ENCODE results near the gene XPO6. TPM values are rescaled to one million over a fixed set of nuclear protein-coding genes. Genes with fewer than 3 reads are reported as not detected.

Gene XPO6
- total RNA-seq, 2 donors from 2014 or later, result 17.9 to 29.8 TPM

DNA sequence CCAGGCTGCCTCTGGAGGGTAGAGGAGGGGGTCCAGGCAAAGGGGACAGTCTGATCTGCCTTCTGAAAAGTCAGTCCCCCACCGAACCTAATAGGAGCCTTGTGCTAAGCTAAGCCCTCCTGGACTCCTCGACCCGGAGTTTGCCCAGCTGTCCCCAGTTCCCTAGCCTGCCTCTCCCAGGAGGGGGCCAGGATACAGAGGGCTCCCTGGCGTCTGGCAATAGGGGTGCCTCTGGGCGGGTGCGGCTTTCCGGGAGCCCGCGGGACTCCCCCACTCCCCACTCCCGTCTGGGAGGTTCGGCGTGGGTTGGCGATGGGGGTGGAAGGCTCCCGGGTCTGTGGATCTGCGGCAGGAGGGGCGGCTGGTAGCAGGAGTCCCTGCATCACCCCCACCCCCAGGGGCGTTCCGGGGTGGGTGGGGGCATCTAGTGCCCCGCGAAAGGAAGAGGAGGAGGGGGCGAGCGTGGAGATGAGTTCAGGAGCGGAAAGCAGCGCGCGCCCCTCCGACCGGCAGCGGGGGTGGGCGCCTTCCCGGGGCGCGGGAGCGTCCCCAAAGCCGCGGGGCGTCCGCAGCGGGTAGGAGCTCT is 149.4 kb downstream of the XPO6 start:
- peaks cover 0 to 7% of the 10 kb centered on the region in 2 donors for H3K27me3 ChIP-seq
- peak overlapping the region in 1 of 2 donors; percentile 23 for H3K27ac ChIP-seq
- DNase-seq (ENCODE audit: low spot score), result no peak
- H3K4me1 ChIP-seq, result peaks cover 0 to 9% of the 10 kb centered on the region in 2 donors
- no peaks in the 10 kb centered on the region for H3K9me3 ChIP-seq
- no peaks in the 10 kb centered on the region for H3K36me3 ChIP-seq
- TF ChIP-seq, protein P1, sequence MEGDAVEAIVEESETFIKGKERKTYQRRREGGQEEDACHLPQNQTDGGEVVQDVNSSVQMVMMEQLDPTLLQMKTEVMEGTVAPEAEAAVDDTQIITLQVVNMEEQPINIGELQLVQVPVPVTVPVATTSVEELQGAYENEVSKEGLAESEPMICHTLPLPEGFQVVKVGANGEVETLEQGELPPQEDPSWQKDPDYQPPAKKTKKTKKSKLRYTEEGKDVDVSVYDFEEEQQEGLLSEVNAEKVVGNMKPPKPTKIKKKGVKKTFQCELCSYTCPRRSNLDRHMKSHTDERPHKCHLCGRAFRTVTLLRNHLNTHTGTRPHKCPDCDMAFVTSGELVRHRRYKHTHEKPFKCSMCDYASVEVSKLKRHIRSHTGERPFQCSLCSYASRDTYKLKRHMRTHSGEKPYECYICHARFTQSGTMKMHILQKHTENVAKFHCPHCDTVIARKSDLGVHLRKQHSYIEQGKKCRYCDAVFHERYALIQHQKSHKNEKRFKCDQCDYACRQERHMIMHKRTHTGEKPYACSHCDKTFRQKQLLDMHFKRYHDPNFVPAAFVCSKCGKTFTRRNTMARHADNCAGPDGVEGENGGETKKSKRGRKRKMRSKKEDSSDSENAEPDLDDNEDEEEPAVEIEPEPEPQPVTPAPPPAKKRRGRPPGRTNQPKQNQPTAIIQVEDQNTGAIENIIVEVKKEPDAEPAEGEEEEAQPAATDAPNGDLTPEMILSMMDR (IDR thresholded peaks at IDR 0.05), result no peak
- peak overlapping the region; percentile 48 to 53 for H3K4me3 ChIP-seq

DNA sequence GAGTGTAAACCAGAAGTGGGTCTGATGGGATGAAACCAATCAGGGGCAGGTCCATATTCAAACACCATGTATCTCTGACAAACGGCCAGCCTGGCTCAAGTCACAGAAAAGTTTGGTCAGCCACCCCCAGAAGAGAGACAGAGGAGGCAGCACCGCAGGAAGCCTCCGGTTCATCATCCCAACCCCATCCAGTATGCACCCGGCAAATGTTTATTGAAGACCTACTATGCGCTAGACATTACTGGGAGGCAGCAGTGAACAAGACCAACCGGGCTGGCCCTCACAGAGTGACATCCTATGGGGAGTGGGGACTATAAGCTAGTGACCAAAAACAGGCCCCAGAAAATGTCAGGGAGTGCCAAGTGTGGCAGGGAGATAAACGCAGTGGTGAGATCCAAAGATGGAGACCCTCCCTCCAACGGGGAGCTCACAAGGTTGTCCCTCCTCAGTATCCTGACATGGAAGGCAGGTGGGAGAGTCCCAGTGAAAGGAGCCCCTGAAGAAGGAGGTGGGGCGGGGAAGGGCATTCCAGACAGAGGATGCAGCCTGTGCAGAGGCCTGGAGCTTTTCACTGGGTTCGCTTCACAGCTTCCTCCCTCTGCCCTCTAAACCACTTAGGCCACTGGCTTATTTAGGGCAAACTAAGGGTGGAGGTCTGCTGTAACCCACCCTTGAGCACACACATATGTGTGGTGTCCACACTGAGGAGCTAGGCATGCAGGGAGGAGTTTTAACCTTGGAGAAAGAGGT is 150.2 kb downstream of the XPO6 start:
- Histone ChIP-seq H3K27ac (peak overlapping the region in 1 of 2 donors; percentile 23), H3K27me3 (peaks cover 0 to 7% of the 10 kb centered on the region in 2 donors), H3K4me3 (peak overlapping the region; percentile 48 to 53), H3K4me1 (peaks cover 0 to 7% of the 10 kb centered on the region in 2 donors), H3K36me3 (no peaks in the 10 kb centered on the region), H3K9me3 (no peaks in the 10 kb centered on the region)
- TF ChIP-seq, protein P1 (IDR thresholded peaks at IDR 0.05), result no peak
- no peak for DNase-seq (ENCODE audit: low spot score)

DNA sequence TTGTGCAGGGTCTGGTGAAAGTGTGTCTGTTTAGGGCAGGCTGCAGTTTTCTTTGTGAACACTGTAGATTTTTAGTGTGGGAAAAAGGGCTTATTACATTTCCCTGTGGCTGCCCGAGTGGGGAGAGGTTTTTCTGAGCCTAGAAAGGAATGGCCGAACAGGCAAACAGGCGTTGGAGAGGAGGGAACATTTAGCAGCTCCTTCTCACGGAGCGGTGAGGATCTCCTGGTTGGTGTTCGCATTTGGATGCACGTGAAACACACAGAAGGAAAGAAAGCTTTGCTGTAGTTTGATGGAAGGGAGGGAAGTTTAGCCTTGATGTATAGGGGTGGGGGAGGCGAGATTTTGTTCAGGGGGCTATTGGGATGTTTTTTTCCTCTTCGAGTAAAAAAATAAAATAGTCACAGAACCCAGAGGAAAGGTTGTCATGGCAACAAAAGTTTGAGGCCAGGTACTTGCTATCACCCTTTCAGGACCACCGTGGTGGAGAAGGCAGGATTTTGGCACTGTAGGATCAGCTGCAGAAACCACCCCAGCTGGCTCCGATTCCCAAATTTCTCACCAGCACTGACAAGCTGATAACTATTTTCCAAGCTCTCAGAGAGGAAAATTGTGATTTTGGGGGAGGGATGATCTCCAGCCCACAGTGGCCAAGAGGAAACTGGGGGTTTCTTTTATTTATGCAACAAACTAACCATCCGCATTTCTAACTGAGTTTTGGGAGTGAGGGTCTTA is 151.8 kb downstream of the XPO6 start:
- Histone ChIP-seq H3K4me1 (peaks cover 0 to 7% of the 10 kb centered on the region in 2 donors), H3K27ac (no peak overlapping the region), H3K4me3 (no peak overlapping the region), H3K36me3 (no peaks in the 10 kb centered on the region), H3K27me3 (peaks cover 0 to 7% of the 10 kb centered on the region in 2 donors), H3K9me3 (no peaks in the 10 kb centered on the region)
- DNase-seq (ENCODE audit: low spot score), result no peak
- TF ChIP-seq, protein P1 (IDR thresholded peaks at IDR 0.05), result no peak

DNA sequence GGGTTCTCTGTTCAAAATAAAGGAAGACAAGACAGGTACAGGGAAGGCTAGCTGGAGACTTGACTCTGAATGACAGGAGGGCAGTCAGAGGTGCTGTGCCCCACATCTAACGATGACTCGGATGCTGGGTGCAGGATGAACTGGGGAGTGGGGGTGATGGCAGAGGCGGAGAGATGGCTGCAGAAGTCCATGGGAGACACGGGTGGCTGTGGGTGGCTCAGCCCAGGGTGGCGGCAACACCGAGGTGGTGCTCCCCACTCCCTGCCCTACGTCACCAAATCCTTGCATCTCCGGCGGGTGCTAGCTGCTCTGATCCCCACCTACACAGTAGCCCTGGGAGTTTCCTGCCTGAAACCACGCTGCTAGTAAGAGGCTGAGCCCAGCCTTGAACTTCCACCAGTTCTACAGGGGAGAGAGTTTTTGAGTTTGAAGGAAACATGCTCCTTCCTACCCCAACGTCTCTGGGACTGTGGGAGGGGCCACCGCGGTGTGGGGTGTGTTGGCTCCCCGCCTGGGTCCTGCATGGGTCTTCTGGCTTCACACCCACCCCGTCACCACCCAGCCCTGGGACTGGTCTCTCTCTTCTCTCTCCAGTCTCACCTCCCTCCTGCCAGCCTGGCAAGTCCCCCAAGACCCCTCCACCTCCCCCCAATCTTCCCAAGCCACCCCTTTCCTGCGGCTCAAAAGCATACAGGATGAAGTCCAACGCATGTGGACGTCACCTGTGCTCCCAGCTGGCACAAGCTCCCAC is 152.8 kb downstream of the XPO6 start:
- peaks cover 0 to 7% of the 10 kb centered on the region in 2 donors for H3K27me3 ChIP-seq
- H3K36me3 ChIP-seq, result no peaks in the 10 kb centered on the region
- H3K4me3 ChIP-seq, result no peak overlapping the region
- no peaks in the 10 kb centered on the region for H3K9me3 ChIP-seq
- DNase-seq (ENCODE audit: low spot score), result no peak
- TF ChIP-seq, protein P1 (IDR thresholded peaks at IDR 0.05), result no peak
- H3K4me1 ChIP-seq, result peaks cover 0 to 7% of the 10 kb centered on the region in 2 donors
- H3K27ac ChIP-seq, result no peak overlapping the region

DNA sequence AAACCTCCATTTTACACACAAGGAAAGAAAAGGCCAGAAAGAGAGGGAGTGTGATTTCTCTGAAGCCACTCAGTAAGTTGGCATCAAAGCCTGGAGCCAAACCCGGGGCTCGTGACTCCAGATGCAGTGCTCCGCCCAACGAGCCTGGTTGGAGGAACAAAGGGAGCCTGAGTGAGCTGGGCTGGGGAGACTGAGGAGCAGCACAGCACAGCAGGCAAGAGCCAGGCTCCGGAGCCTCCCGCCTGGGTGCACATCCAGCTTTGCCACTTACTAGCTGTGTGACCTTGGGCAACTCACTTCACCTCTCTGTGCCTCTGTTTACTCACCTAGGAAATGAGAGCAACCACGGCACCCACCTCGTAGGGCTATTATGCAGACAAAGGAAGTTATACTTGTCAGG is 153.8 kb downstream of the XPO6 start:
- H3K36me3 ChIP-seq, result no peaks in the 10 kb centered on the region
- H3K4me1 ChIP-seq, result peaks cover 0 to 14% of the 10 kb centered on the region in 2 donors
- no peak overlapping the region for H3K27ac ChIP-seq
- peaks cover 0 to 7% of the 10 kb centered on the region in 2 donors for H3K27me3 ChIP-seq
- no peak overlapping the region for H3K4me3 ChIP-seq
- no peaks in the 10 kb centered on the region for H3K9me3 ChIP-seq
- TF ChIP-seq, protein P1 (IDR thresholded peaks at IDR 0.05), result no peak
- no peak for DNase-seq (ENCODE audit: low spot score)
